GM23338 (cell line): ENCODE data around the gene APBA2. TPM values are rescaled to one million over a fixed set of nuclear protein-coding genes. Genes with fewer than 3 reads are reported as not detected.

Experiments
- ATAC-seq: fragments of 200-7000 bp; cut with Tn5 transposase; 3 replicates; pipeline ENCODE4 v1.9.1; 2020
- DNase-seq: peaks from one replicate; pipeline ENCODE4 v3.0.0-alpha.2; 2015; ENCODE audit warnings: low spot score
- H2AFZ ChIP-seq: fragments of 200-600 bp; sonication (generic); 2 replicates; pipeline ENCODE4 v1.8.0; 2016; ENCODE audit warnings: antibody characterized with exemption, mild to moderate bottlenecking, moderate library complexity
- H3F3A ChIP-seq: fragments of 200-600 bp; sonication (generic); replicated peaks from 2 replicates; pipeline ENCODE4 v1.8.0; 2017; ENCODE audit warnings: antibody characterized with exemption, mixed run types, low read depth
- H3K27ac ChIP-seq: fragments of 200-600 bp; sonication (generic); 2 replicates; pipeline ENCODE4 v1.6.1; 2016; ENCODE audit warnings: low read depth
- H3K27me3 ChIP-seq: fragments of 200-600 bp; sonication (generic); 2 replicates; pipeline ENCODE4 v1.8.0; 2016; ENCODE audit warnings: mild to moderate bottlenecking, mixed run types, moderate library complexity; ENCODE audit not compliant: insufficient read depth
- H3K36me3 ChIP-seq: fragments of 200-600 bp; sonication (generic); 2 replicates; pipeline ENCODE4 v1.8.0; 2016; ENCODE audit warnings: mild to moderate bottlenecking; ENCODE audit not compliant: insufficient read depth
- H3K4me1 ChIP-seq: fragments of 200-600 bp; sonication (generic); 2 replicates; pipeline ENCODE4 v1.8.0; 2016; ENCODE audit warnings: mild to moderate bottlenecking, moderate library complexity; ENCODE audit not compliant: insufficient read depth
- H3K4me2 ChIP-seq: fragments of 200-600 bp; sonication (generic); 2 replicates; pipeline ENCODE4 v1.7.1; 2017; ENCODE audit warnings: mixed run types
- H3K4me3 ChIP-seq: fragments of 200-600 bp; sonication (generic); 2 replicates; pipeline ENCODE4 v1.6.1; 2016; ENCODE audit warnings: mixed run types
- H3K79me2 ChIP-seq: fragments of 200-600 bp; sonication (generic); replicated peaks from 2 replicates; pipeline ENCODE4 v1.8.0; 2017; ENCODE audit warnings: mild to moderate bottlenecking; ENCODE audit not compliant: insufficient read depth
- H3K9me2 ChIP-seq: fragments of 200-600 bp; sonication (generic); 2 replicates; pipeline ENCODE4 v1.8.0; 2017; ENCODE audit not compliant: insufficient read depth
- H4K20me1 ChIP-seq: fragments of 200-600 bp; sonication (generic); replicated peaks from 2 replicates; pipeline ENCODE4 v1.8.0; 2017; ENCODE audit warnings: mild to moderate bottlenecking; ENCODE audit not compliant: insufficient read depth
- H3K27ac Mint-ChIP-seq: 2 replicates; pipeline ENCODE4 v1.8.0; 2020; ENCODE audit warnings: inconsistent platforms, mild to moderate bottlenecking, moderate library complexity, mixed read lengths
- H3K27me3 Mint-ChIP-seq: 3 replicates; pipeline ENCODE4 v1.8.0; 2022; ENCODE audit warnings: low read depth, mild to moderate bottlenecking, moderate library complexity, mixed read lengths, inconsistent platforms; ENCODE audit not compliant: insufficient read depth, poor library complexity
- H3K36me3 Mint-ChIP-seq: 3 replicates; pipeline ENCODE4 v1.8.0; 2021; ENCODE audit warnings: low read depth, mild to moderate bottlenecking, inconsistent platforms, moderate library complexity, mixed read lengths
- H3K4me1 Mint-ChIP-seq: 3 replicates; pipeline ENCODE4 v1.8.0; 2020; ENCODE audit warnings: mild to moderate bottlenecking, inconsistent platforms, mixed read lengths
- H3K4me3 Mint-ChIP-seq: 3 replicates; pipeline ENCODE4 v1.8.0; 2021; ENCODE audit warnings: moderate library complexity, mild to moderate bottlenecking, inconsistent platforms, mixed read lengths
- H3K9me3 Mint-ChIP-seq: 3 replicates; pipeline ENCODE4 v1.8.0; 2020; ENCODE audit warnings: moderate library complexity, mild to moderate bottlenecking, inconsistent platforms, mixed read lengths
- CREB1 ChIP-seq: fragments of 250-450 bp; sonication (Bioruptor Pico); IDR thresholded peaks from 2 replicates; pipeline ENCODE4 v1.5.0; 2020; ENCODE audit warnings: low read depth, mild to moderate bottlenecking, moderate library complexity
- CTCF ChIP-seq, 2 experiments: fragments of 200-600 bp in 1 of 2; sonication (generic) in 1 of 2; conservative IDR thresholded peaks; 2 replicates each; pipeline versions ENCODE4 v1.5.1 to v1.6.1; 2016 to 2017; ENCODE audit warnings: antibody characterized with exemption in 2 of 2, low read depth in 2 of 2, mild to moderate bottlenecking in 2 of 2, moderate library complexity in 1 of 2
- ETS1 ChIP-seq: IDR thresholded peaks from 2 replicates; pipeline ENCODE4 v1.6.1; 2016; ENCODE audit warnings: antibody characterized with exemption
- EZH2 ChIP-seq: fragments of 200-600 bp; sonication (generic); IDR thresholded peaks from one replicate; pipeline ENCODE4 v1.8.0; 2017; ENCODE audit warnings: antibody characterized with exemption, mild to moderate bottlenecking, low read depth; ENCODE audit not compliant: unreplicated experiment
- EZH2phosphoT487 ChIP-seq: fragments of 200-600 bp; sonication (generic); IDR thresholded peaks from one replicate; pipeline ENCODE4 v1.8.1; 2018; ENCODE audit warnings: antibody characterized with exemption; ENCODE audit not compliant: unreplicated experiment
- JUNB ChIP-seq: IDR thresholded peaks from one replicate; pipeline ENCODE4 v1.6.1; 2016; ENCODE audit warnings: antibody characterized with exemption; ENCODE audit not compliant: unreplicated experiment
- NANOG ChIP-seq: IDR thresholded peaks from 2 replicates; pipeline ENCODE4 v1.6.1; 2016; ENCODE audit warnings: antibody characterized with exemption, borderline replicate concordance
- POLR2AphosphoS5 ChIP-seq: IDR thresholded peaks from 2 replicates; pipeline ENCODE4 v1.6.1; 2016; ENCODE audit warnings: antibody characterized with exemption, low read depth
- STAT1 ChIP-seq: IDR thresholded peaks from one replicate; pipeline ENCODE4 v1.6.1; 2016; ENCODE audit warnings: antibody characterized with exemption; ENCODE audit not compliant: unreplicated experiment
- ZNF114 ChIP-seq: fragments of 250-450 bp; sonication (Bioruptor Pico); IDR thresholded peaks from 2 replicates; pipeline ENCODE4 v1.5.0; 2020; ENCODE audit warnings: mild to moderate bottlenecking, moderate library complexity
- ZNF331 ChIP-seq: fragments of 250-450 bp; sonication (Bioruptor Pico); IDR thresholded peaks from 2 replicates; pipeline ENCODE4 v1.5.0; 2020; ENCODE audit warnings: low read depth, mild to moderate bottlenecking, moderate library complexity
- ZNF462 ChIP-seq: fragments of 250-450 bp; sonication (Bioruptor Pico); IDR thresholded peaks from 2 replicates; pipeline ENCODE4 v1.5.0; 2020; ENCODE audit warnings: mild to moderate bottlenecking, moderate library complexity
- polyA plus RNA-seq: library from polyadenylated mRNA; unstranded; fragments of >200 nt; fragmentation: Nextera tagmentation; extraction: Ambion mirVana; gene quantifications from 2 replicates; pipeline ENCODE4 v1.2.1, GENCODE V29; 2016
- total RNA-seq: library from RNA; depleted of rRNA; stranded (reverse); fragments of >200 nt; shearing (Covaris generic); gene quantifications from 2 replicates; pipeline ENCODE4 v1.2.3, GENCODE V29; 2014
- TF ChIP-seq, protein P1 (sequence below): IDR thresholded peaks from one replicate; pipeline ENCODE4 v1.6.1; 2018; ENCODE audit warnings: antibody characterized with exemption; ENCODE audit not compliant: unreplicated experiment

Gene APBA2
- total and polyA plus RNA-seq, 2 experiments from 2014 or later = 5.9 to 24.7 TPM

GRCh38 chr15:29039466-29040369, 153.9 kb downstream of the APBA2 start:
- Histone ChIP-seq H3K4me1 (peaks cover 26% of the 10 kb centered on the region), H3K36me3 (no peaks in the 10 kb centered on the region), H3F3A (no peaks in the 10 kb centered on the region), H3K9me2 (no peaks in the 10 kb centered on the region), H2AFZ (no peak overlapping the region), H3K4me3 (no peak overlapping the region), H3K79me2 (no peaks in the 10 kb centered on the region), H3K27me3 (no peaks in the 10 kb centered on the region), H3K27ac (peak overlapping the region; percentile 23; the same call in 1 of the 2 replicates), H3K4me2 (no peak overlapping the region), H4K20me1 (no peaks in the 10 kb centered on the region)
- TF ChIP-seq EZH2 = no peak
- no peak for TF ChIP-seq ZNF114 (CRISPR knock-in tag)
- no peak for TF ChIP-seq NANOG
- TF ChIP-seq ZNF462 (CRISPR knock-in tag) = no peak
- no peak for TF ChIP-seq EZH2phosphoT487
- TF ChIP-seq ZNF331 = no peak
- TF ChIP-seq CTCF (conservative IDR thresholded peaks at IDR 0.05; ENCODE audit: low read depth in 2 of 2) = no peak
- TF ChIP-seq CREB1 (CRISPR knock-in tag) = no peak
- TF ChIP-seq JUNB = no peak
- no peak for TF ChIP-seq POLR2AphosphoS5
- TF ChIP-seq, protein P1, sequence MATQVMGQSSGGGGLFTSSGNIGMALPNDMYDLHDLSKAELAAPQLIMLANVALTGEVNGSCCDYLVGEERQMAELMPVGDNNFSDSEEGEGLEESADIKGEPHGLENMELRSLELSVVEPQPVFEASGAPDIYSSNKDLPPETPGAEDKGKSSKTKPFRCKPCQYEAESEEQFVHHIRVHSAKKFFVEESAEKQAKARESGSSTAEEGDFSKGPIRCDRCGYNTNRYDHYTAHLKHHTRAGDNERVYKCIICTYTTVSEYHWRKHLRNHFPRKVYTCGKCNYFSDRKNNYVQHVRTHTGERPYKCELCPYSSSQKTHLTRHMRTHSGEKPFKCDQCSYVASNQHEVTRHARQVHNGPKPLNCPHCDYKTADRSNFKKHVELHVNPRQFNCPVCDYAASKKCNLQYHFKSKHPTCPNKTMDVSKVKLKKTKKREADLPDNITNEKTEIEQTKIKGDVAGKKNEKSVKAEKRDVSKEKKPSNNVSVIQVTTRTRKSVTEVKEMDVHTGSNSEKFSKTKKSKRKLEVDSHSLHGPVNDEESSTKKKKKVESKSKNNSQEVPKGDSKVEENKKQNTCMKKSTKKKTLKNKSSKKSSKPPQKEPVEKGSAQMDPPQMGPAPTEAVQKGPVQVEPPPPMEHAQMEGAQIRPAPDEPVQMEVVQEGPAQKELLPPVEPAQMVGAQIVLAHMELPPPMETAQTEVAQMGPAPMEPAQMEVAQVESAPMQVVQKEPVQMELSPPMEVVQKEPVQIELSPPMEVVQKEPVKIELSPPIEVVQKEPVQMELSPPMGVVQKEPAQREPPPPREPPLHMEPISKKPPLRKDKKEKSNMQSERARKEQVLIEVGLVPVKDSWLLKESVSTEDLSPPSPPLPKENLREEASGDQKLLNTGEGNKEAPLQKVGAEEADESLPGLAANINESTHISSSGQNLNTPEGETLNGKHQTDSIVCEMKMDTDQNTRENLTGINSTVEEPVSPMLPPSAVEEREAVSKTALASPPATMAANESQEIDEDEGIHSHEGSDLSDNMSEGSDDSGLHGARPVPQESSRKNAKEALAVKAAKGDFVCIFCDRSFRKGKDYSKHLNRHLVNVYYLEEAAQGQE = no peak
- no peak for TF ChIP-seq STAT1
- no peak for TF ChIP-seq ETS1
- Mint-ChIP-seq H3K27me3 (peaks cover 4% of the 10 kb centered on the region), H3K4me3 (no peak overlapping the region), H3K27ac (0 out of 2 replicates have a peak overlapping the region, but pooled peaks have one; percentile 42), H3K36me3 (no peaks in the 10 kb centered on the region; the same call in 2 of the 3 replicates), H3K4me1 (peaks cover 39% of the 10 kb centered on the region), H3K9me3 (peaks cover 4% of the 10 kb centered on the region; the same call in 2 of the 3 replicates)
- peak; percentile 54 for ATAC-seq
- peak; percentile 17 for DNase-seq
